HG03139 (cell line): ENCODE results near the gene MRTFA.

Experiments
- ATAC-seq: cut with Tn5 transposase; IDR thresholded peaks from one replicate; pipeline ENCODE4 v1.9.1; 2021; ENCODE audit not compliant: unreplicated experiment

Gene MRTFA

DNA sequence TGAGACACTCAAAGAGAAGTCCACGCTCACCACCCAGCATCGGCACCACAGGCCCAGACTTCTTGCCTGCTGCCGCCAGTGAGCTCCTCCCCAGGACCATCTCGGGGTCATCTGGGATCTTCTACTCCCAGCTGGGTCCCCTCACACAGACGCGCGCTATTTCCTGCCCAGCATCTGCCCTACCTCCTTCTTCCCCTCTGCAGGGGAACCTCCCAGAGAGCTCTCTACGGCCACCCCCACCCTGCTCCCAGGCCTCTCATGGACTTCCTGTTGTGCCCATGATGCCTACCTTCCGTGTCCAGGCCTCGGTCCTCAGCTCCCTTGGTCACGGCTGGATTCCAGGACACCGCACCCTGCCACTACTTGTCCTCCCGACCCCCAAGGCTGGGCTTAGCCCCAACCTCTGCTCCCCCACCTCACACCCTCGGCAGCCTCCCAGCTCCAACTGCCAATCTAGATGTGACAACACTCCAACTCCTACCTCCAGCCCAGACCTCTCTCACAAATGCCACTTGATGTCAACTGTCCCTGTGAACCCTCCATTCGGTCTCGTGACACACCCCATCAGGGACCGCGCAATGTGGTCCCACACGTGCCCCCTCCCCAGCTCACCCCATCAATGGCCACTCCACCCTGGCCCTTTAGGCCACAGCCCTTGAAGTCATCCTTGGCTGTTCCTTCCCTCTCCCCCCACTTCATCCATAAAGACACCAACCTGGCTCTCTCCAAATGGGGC, 220.8 kb downstream of the MRTFA start:
- ATAC-seq, result no peak

DNA sequence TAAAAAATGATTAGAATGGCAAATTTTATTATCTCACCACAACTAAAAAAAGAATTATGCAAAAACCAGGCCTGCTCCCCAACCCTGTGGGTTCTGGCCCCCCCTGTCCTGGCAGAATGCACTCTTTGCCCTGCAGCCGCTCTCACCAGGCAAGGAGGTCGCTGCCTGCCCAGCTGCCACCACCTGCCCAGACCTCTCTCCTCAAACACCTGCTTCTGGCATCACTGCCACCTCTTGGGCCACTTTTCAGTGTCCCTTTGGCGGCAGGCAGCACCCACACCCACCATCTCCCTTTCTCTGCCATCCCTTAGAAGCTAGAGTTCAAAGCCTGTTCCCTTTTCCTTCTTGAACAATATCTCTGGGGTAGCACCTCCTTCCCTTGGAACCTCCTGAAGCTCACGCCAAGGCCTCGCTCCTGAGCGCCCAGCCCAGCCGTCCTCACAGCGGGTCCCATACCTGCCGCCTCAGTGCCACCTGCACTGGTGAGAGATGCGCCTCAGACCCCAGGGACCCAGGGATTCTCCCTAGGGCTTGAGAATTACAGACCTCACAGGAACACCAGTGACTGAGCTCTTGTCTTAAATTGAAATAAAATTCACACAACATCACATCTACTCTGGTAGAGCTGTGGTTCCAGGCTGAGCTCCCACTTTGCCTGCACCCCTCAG, 221.5 kb downstream of the MRTFA start:
- ATAC-seq, result no peak

DNA sequence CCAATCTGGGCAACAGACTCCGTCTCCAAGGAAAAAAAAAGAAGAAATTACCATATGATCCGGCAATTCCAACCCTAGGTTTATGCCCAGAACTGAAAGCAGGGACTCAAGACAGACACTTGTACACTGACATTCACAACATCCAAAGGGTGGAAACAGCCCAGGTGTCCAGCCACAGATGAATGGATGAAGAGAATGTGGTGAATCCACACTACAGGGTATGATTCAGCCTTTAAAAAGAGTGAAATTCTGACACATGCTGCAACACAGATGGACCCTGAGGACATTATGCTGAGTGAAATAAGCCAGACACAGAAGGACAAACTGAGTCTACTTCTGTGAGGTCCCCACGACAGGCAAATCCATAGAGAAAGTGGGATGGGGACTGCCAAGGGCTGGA, 222.2 kb downstream of the MRTFA start:
- no peak for ATAC-seq

DNA sequence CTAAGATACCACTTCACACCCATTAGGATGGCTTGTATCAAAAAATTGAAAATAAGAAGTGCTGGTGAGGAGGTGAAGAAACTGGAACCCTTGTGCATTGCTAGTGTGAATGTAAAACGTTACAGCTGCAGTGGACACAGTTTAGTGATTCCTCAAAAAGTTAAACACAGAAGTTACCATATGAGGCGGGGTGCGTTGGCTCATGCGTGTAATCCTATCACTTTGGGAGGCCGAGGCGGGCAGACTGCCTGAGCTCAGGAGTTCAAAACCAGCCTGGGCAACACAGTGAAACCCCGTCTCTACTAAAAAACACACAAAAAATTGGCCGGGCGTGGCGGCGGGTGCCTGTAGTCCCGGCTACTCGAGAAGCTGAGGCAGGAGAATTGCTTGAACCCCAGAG, 222.6 kb downstream of the MRTFA start:
- ATAC-seq, result no peak

- no peak for ATAC-seq
Measured at GRCh38 chr22:40412441-40412840, 224.1 kb downstream of the MRTFA start.

DNA sequence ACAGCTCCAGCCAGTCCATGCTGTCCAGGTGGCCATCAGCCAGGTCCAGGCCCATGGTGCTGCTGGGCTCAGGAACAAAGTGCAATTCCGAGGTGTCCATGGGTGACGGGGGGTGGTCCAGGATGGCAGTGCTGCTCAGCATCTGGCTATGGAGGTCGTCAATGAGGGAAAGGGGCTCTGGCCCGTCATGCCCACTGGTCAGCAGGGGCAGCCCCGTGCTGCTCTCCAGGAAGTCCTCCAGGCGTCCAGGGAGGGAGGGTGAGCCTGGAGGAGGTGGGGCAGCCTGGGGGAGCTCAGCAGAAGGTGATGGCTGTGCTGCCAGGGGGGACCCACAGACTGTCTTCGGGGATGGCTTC, 225.0 kb downstream of the MRTFA start:
- no peak for ATAC-seq

DNA sequence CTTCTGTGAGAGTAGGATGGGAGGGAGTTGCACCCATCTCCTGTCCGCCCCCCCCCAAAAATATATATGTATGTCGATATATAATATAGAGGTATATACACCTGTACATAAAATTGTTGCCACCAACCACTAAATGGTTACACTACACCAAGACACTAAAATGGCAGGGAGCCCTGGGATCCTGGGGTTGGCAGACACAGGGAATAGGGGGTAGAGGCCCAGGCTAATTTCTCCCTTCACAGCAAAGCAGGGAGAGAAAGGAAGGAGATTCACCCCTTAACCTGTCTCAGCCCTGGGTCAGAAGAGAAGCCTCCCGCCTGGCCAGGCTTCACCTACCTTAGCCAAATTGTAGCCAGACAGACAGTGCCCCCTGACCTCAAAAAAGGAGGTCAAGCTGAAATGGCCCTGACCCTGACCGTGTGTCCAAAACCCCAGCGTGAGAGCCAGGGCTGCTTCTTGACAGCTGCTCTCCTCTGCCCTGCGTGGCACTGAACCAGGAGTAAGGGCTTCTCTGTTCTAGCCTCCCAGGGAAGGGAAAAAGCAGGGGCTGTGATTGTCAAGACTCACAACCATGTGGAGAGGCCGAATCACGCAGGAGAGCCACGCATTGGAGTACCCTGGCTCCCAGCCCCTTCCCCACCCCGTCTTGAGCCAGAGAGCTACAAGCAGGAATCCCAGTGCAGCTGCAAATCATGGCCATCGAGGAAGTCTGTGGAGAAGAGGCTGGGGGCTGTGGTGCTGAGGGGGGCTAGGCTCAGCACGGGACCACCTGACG, 225.6 kb downstream of the MRTFA start:
- ATAC-seq, result no peak

DNA sequence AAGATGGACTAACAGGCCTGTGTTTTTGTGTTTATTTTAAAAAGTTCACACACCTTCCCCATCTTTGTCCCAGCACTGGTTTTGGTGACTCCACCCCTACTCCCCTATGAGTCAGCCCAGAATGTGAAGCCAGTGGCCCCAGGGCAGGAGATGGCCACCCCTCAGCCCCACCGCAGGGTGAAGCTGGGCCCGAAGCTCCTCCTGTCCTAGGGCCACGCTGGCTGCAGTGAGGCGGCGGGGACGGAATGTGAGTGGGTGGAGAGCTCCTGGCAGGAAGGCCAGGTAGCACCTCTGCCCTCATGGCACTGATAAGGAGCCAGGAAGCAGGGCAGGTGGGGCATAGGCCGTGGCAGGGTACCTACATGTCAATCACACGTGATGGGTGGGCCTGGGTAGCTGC, 226.2 kb downstream of the MRTFA start:
- ATAC-seq, result no peak

- no peak for ATAC-seq
Measured at GRCh38 chr22:40409613-40410113, 226.9 kb downstream of the MRTFA start.

GRCh38 chr22:40408718-40409612, 227.6 kb downstream of the MRTFA start:
- no peak for ATAC-seq

- no peak for ATAC-seq
Measured at GRCh38 chr22:40407831-40408717, 228.4 kb downstream of the MRTFA start.

GRCh38 chr22:40407021-40407761, 229.3 kb downstream of the MRTFA start:
- ATAC-seq, result no peak

- no peak for ATAC-seq
Measured at GRCh38 chr22:40406063-40406890, 230.2 kb downstream of the MRTFA start.

- ATAC-seq, result no peak
Measured at GRCh38 chr22:40405178-40406062, 231.1 kb downstream of the MRTFA start.

GRCh38 chr22:40404251-40405177, 232.0 kb downstream of the MRTFA start:
- ATAC-seq, result no peak

DNA sequence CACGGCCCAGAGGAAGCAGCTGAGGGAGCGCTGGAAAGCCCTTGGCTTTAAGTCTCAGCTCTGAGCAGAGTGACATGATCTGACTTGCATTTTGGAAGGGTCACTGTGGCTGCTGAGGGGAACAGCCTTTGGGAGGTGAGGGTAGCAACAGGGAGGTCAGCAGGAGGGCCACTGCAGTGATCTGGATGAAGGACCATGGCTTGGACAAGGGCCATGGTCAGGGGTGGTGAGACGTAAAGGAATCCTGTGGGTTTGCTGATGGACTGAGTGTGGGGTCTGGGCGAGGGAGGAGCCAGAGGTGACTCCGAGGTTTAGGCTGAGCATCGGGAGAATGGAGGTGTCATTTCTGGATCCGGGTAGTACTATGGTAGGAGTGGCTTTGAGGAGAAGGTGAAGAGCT, 232.9 kb downstream of the MRTFA start:
- no peak for ATAC-seq
